ENCODE results near the gene HOXA7.

DNA sequence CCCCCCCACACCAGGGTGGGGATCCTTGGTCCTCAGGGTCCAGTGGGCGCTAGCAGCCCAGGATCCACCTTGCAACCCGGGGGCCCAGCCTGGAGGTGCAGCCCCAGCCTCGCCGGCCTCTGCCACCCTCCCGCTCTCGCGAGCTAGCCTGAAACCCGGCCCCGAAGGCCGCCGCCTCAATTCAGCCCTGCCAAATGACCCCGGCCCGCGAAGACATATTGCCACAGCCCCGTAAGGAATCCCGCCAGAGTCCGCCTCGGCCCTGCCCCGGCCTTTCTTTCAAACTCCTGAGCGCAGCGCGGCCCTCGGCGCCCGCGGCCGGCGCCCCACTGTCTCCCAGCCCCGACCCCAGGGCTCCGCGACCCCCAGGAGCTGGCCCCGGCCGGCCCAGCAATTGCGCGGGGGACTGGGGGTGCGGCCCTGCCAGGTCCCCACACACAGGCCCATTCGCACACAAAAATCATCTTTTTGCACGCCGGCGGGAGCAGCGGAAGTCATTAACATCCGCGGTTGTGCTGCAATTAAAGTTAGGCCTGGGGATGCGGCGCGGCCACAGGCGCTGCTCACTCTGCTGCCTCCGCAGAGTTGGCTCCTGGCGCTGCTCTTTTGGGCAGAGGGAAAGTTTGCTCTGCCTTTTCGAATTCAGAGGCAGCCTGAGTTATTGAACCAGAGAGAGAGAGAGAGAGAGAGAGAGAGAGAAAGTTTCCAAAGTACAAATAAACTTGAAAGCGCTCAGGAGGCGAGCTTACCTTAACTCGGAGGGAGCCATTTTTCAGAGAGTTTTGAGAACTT is 16.9 kb downstream of the HOXA7 start:
- TF ChIP-seq, protein P1, sequence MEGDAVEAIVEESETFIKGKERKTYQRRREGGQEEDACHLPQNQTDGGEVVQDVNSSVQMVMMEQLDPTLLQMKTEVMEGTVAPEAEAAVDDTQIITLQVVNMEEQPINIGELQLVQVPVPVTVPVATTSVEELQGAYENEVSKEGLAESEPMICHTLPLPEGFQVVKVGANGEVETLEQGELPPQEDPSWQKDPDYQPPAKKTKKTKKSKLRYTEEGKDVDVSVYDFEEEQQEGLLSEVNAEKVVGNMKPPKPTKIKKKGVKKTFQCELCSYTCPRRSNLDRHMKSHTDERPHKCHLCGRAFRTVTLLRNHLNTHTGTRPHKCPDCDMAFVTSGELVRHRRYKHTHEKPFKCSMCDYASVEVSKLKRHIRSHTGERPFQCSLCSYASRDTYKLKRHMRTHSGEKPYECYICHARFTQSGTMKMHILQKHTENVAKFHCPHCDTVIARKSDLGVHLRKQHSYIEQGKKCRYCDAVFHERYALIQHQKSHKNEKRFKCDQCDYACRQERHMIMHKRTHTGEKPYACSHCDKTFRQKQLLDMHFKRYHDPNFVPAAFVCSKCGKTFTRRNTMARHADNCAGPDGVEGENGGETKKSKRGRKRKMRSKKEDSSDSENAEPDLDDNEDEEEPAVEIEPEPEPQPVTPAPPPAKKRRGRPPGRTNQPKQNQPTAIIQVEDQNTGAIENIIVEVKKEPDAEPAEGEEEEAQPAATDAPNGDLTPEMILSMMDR (IDR thresholded peaks at IDR 0.05): no peak
- TF ChIP-seq POLR2AphosphoS5 (IDR thresholded peaks at IDR 0.05): no peak
